Measurements from ENCODE around the gene LRP1.
"Not testable (repeated sequence)": the region's sequence is repeated elsewhere in the genome, so short reads cannot be mapped to it uniquely, and the experiment has no call there.

Gene LRP1

GRCh38 chr12:57111031-57111734 lies 17.1 kb upstream of the LRP1 start, which contains the start of gene STAT6:
Gene STAT6, minus strand, starts transcription at chr12:57111362. Its CDS starts 3,084 bp downstream, at chr12:57108278.
- no peak for DNase-seq (ENCODE audit: low read depth)

GRCh38 chr12:57112492-57113294 lies 15.6 kb upstream of the LRP1 start:
- DNase-seq (ENCODE audit: low read depth) = no peak

GRCh38 chr12:57116580-57117281 lies 11.6 kb upstream of the LRP1 start:
- no peak for DNase-seq (ENCODE audit: low read depth)

- no peak for DNase-seq (ENCODE audit: low read depth)
Measured at GRCh38 chr12:57118711-57119271, 9.5 kb upstream of the LRP1 start.

- no peak for DNase-seq (ENCODE audit: low read depth)
Measured at GRCh38 chr12:57119294-57120085, 8.8 kb upstream of the LRP1 start.

- DNase-seq (ENCODE audit: low read depth) = not testable (repeated sequence)
Measured at GRCh38 chr12:57120718-57121117, 7.6 kb upstream of the LRP1 start.

- no peak for DNase-seq (ENCODE audit: low read depth)
Measured at GRCh38 chr12:57123813-57124212, 4.5 kb upstream of the LRP1 start.

- DNase-seq (ENCODE audit: low read depth) = no peak
Measured at GRCh38 chr12:57124261-57124877, 3.9 kb upstream of the LRP1 start.

GRCh38 chr12:57126061-57126460 lies 2.2 kb upstream of the LRP1 start:
- no peak for DNase-seq (ENCODE audit: low read depth)

- no peak for DNase-seq (ENCODE audit: low read depth)
Measured at GRCh38 chr12:57126561-57126960, 1.7 kb upstream of the LRP1 start.

GRCh38 chr12:57127101-57127725 lies 1.1 kb upstream of the LRP1 start:
- no peak for DNase-seq (ENCODE audit: low read depth)

GRCh38 chr12:57128519-57129247 lies 400 bp downstream of the LRP1 start:
- DNase-seq (ENCODE audit: low read depth) = no peak

- DNase-seq (ENCODE audit: low read depth) = no peak
Measured at GRCh38 chr12:57129321-57129842, 1.1 kb downstream of the LRP1 start.

- DNase-seq (ENCODE audit: low read depth) = no peak
Measured at GRCh38 chr12:57129889-57130288, 1.6 kb downstream of the LRP1 start.

- DNase-seq (ENCODE audit: low read depth) = no peak
Measured at GRCh38 chr12:57130941-57131340, 2.7 kb downstream of the LRP1 start.

GRCh38 chr12:57131896-57132744 lies 3.8 kb downstream of the LRP1 start:
- DNase-seq (ENCODE audit: low read depth) = no peak

GRCh38 chr12:57133013-57133569 lies 4.8 kb downstream of the LRP1 start:
- DNase-seq (ENCODE audit: low read depth) = no peak

- no peak for DNase-seq (ENCODE audit: low read depth)
Measured at GRCh38 chr12:57133916-57134315, 5.6 kb downstream of the LRP1 start.

Measured in non-pigmented ciliary epithelial cell (primary cell).